Subcutaneous adipose tissue (tissue), 4 donors: Measurements from ENCODE around the gene POLQ. TPM values are rescaled to one million over a fixed set of nuclear protein-coding genes. Genes with fewer than 3 reads are reported as not detected.

Experiments used
- total RNA-seq, 4 donors: library from RNA; depleted of rRNA; stranded (reverse); fragments of >200 nt; gene quantifications; one replicate each; pipeline ENCODE4 v1.1.0, GENCODE V29; 2016
- TF ChIP-seq, protein P1 (sequence below): fragments of 450-650 bp; IDR thresholded peaks from one replicate; pipeline ENCODE4 v1.5.1; 2016; ENCODE audit warnings: low read depth, mild to moderate bottlenecking, control low read depth, antibody characterized with exemption, moderate library complexity

The POLQ gene
- total RNA-seq, 4 donors from 2014 or later, result 0.19 to 1.3 (median 0.58) TPM

DNA sequence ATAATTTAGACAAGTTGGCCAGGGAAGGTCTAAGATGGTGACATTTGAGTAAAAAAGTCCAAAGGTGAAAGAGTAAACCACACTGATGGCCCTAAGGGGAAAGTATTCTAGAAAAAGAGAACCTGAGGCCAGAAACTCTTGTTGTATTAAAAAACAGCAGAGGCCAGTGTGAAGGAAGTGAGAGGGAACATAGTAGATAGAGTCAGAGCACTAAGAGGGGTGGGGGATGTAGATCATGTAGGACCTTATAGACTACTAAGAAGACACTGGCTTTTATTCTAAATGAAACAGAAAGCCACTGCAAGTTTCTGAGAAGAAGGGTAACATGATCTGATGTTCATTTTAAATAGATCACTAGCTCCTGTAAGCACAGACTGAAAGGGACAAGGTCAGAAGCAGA, 14.5 kb downstream of the POLQ start:
- TF ChIP-seq, protein P1, sequence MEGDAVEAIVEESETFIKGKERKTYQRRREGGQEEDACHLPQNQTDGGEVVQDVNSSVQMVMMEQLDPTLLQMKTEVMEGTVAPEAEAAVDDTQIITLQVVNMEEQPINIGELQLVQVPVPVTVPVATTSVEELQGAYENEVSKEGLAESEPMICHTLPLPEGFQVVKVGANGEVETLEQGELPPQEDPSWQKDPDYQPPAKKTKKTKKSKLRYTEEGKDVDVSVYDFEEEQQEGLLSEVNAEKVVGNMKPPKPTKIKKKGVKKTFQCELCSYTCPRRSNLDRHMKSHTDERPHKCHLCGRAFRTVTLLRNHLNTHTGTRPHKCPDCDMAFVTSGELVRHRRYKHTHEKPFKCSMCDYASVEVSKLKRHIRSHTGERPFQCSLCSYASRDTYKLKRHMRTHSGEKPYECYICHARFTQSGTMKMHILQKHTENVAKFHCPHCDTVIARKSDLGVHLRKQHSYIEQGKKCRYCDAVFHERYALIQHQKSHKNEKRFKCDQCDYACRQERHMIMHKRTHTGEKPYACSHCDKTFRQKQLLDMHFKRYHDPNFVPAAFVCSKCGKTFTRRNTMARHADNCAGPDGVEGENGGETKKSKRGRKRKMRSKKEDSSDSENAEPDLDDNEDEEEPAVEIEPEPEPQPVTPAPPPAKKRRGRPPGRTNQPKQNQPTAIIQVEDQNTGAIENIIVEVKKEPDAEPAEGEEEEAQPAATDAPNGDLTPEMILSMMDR, result no peak

DNA sequence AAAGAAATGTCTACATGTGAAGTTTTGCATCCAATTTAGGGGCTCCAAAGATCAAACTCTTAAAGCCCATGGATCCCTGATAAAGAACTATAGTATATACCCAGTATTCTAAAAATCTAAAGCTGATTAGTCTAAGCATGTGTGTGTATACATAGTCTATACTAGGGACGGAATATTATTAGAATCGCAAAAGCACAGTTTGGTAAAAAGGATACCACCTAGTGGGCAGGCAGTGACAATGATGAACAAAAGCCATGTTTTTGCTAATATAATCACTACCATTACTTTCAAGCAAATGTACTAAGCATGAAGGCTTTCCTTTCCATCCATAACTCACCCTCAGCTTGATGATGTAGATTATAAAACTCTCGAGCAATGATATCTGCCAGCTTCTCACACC, 16.5 kb downstream of the POLQ start:
- TF ChIP-seq, protein P1, result no peak

DNA sequence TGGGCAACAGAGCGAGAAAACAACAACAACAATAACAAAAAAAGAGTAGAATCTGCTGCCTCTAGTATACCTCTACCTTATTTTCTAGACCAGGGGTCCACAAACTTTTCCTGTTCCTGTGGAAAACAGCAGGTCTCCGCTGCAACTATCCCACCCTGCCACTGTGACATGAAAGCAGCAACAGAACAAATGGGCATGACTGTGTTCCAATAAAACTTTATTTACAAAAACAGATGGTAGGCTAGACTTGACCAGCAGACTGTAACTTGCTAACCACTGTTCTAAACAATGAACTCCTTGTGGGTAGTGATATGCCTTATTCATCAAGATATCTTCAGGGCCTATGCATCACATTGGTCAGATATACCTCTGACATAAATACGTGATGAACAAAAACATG, 25.3 kb downstream of the POLQ start:
- TF ChIP-seq, protein P1, result no peak

DNA sequence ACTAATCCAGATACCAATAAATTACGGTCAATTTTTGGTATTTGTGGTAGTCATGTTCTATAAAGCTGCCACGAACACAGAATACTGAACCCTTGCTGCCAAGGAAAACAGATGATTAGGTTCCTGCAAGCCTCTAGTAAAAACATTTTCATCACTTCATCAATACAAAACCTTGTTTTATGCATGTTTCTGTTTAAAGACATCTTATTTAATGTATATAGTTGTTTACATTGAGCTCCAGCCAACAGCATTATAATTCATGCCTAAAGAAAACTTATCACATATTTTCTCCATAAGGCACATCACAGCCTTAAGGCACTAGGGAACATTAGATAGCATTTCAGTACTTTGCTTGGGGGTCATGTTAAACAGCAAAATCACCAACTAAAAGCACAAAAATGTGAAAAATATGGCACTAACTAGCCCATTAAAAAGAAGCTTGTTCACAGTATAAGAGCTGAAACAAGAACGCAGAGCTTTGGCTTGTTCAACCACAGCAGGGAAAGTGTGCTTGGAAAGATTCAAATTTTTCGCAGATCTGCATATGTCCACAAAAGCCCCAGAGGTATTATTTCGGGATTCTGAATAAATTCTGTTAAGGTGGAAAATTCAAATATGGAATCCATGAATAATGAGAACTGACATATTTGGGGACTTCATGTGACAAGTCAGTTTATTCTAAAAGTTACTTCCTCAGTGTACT, 27.7 kb downstream of the POLQ start:
- TF ChIP-seq, protein P1, result no peak

DNA sequence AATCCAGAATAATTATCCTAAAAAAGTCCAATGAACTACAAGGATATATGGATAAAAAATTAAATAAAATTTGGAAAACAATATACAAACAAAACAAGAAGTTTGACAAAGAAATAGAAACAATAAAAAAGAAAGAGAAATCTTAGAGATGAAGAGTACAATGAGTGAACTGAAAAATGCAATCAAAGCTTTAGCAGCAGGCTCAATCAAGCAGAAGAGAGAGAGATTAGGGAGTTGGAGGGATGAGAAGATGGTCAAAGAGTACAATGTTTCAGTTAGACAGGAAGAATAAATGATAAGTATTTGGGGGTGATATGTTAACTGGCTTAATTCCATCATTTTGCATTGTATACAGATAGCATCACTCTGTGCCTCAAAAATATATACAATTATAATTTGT, 29.9 kb downstream of the POLQ start:
- TF ChIP-seq, protein P1, result no peak

DNA sequence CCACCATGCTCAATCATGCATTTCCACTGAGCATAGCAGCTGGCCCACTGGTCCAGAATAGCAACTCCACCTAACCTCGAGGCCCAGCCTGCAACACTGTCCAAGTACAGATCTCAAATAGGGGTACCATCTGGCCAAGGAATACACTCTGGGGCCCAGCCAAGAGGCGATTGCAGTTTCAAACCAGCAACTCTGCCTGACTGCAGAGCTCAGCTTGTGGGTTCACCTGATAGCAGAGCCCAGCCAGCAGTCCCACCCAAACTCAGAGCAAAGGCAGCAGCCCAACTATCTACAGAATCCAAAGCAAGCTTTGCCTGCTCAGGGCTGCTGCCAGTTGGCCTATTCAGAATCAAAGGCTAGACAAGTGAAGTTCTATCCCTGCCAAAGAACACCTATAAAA, 30.5 kb downstream of the POLQ start:
- TF ChIP-seq, protein P1, result no peak

DNA sequence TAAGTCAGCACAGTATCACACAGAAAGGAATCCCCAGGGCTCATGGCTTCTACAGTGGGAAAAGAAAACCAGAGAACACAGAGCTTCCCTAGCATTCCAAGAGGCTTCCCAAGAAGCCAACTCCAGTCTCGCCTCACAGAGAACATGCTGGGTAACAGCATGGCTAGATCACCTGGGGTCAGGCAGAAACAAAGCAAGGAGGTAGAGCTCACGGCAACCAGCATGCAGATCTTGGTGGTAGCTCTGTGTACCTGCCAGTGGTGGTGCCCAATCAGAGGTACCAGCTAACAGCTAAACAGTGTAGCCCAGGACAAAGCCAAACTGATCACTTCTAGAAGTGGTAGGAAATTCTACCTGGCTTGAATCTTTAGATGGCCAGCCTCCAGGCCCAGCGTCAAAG, 31.3 kb downstream of the POLQ start:
- TF ChIP-seq, protein P1, result no peak
